Colonic mucosa (tissue), 4 donors: ENCODE results near the gene FAM83D. TPM values are rescaled to one million over a fixed set of nuclear protein-coding genes. Genes with fewer than 3 reads are reported as not detected.

ENCODE experiments used
- DNase-seq: peaks from one replicate; pipeline ENCODE4 v3.0.0-alpha.2; 2020
- H3K27ac ChIP-seq: fragments of 200-600 bp; one replicate; pipeline ENCODE4 v1.8.0; 2021
- H3K27me3 ChIP-seq: fragments of 200-600 bp; one replicate; pipeline ENCODE4 v1.8.0; 2021
- H3K36me3 ChIP-seq: fragments of 200-600 bp; one replicate; pipeline ENCODE4 v1.8.0; 2021
- H3K4me1 ChIP-seq: fragments of 200-600 bp; one replicate; pipeline ENCODE4 v1.8.0; 2021; ENCODE audit warnings: mild to moderate bottlenecking
- H3K4me3 ChIP-seq: fragments of 200-600 bp; one replicate; pipeline ENCODE4 v1.8.0; 2021
- H3K9ac ChIP-seq, 2 donors: one replicate each; pipeline ENCODE4 v1.7.0; 2013; ENCODE audit warnings: control low read depth in 2 of 2, low read depth in 2 of 2, low read length in 2 of 2
- H3K9me3 ChIP-seq: fragments of 200-600 bp; one replicate; pipeline ENCODE4 v1.8.0; 2021
- CTCF ChIP-seq: fragments of 200-600 bp; IDR thresholded peaks from one replicate; pipeline ENCODE4 v1.8.0; 2022; ENCODE audit warnings: antibody characterized with exemption, mild to moderate bottlenecking
- intact Hi-C: fragments of 100-400 bp; cut with DNase I; formaldehyde crosslinking; loops from one replicate; pipeline ENCODE4 v1.14.1; 2022
- total RNA-seq, 2 donors: library from RNA; stranded (reverse); fragmentation: NEBNext Ultra II Directional in 1 of 2; extraction: Animal tissue kit (Norgen Biotek cat#: 25700) in 1 of 2; gene quantifications; one replicate each; pipeline ENCODE4 v1.2.1, GENCODE V29; 2021
- donor health status: healthy.
- donor health status: DM: no; HTN: no; CAD: no.
- donor health status: DM: no; HTN: no; CAD: no.

FAM83D gene
- total RNA-seq, result 10 to 100 TPM; 25.5 to 32.6 TPM

GRCh38 chr20:38926142-38926933 is at the start of gene FAM83D:
FAM83D (plus strand) TSS chr20:38926417; CDS start chr20:38926443, 26 bp downstream.
- no peak for TF ChIP-seq CTCF

GRCh38 chr20:38877483-38877882 is 48.7 kb upstream of the FAM83D start:
- no peaks in the 10 kb centered on the region for H3K9me3 ChIP-seq
- intact Hi-C loops, result no loop called here
- DNase-seq, result no peak
- H3K27me3 ChIP-seq, result no peaks in the 10 kb centered on the region
- no peak overlapping the region for H3K9ac ChIP-seq
- TF ChIP-seq CTCF, result no peak
- H3K27ac ChIP-seq, result no peak overlapping the region
- H3K4me3 ChIP-seq, result no peak overlapping the region
- peaks cover 4% of the 10 kb centered on the region for H3K4me1 ChIP-seq
- H3K36me3 ChIP-seq, result no peaks in the 10 kb centered on the region

More at GRCh38 chr20:38926142-38926933, at the start of gene FAM83D:
- no peaks in the 10 kb centered on the region for H3K36me3 ChIP-seq
- peak within 1 kb of the TSS; percentile 71 to 79 for H3K9ac ChIP-seq
- peak; percentile 96 for DNase-seq
- peak within 1 kb of the TSS; percentile 77 for H3K4me3 ChIP-seq
- H3K4me1 ChIP-seq, result no peaks in the 10 kb centered on the region
- intact Hi-C loops, result loop anchor here (2.0 kb wide), 1 partner anchor 122 kb away; no protein-coding TSS in a partner anchor
- peak within 1 kb of the TSS; percentile 46 for H3K27ac ChIP-seq
- H3K27me3 ChIP-seq, result no peaks in the 10 kb centered on the region
- no peaks in the 10 kb centered on the region for H3K9me3 ChIP-seq

- peaks cover 3% of the 10 kb centered on the region for H3K4me1 ChIP-seq
- H3K4me3 ChIP-seq, result no peak overlapping the region
- no peak for TF ChIP-seq CTCF
- no peak for DNase-seq
- no peaks in the 10 kb centered on the region for H3K36me3 ChIP-seq
- H3K9me3 ChIP-seq, result no peaks in the 10 kb centered on the region
- intact Hi-C loops, result no loop called here
- no peak overlapping the region for H3K27ac ChIP-seq
- no peaks in the 10 kb centered on the region for H3K27me3 ChIP-seq
- H3K9ac ChIP-seq, result no peak overlapping the region
Observed at GRCh38 chr20:38878866-38879265, 47.4 kb upstream of the FAM83D start.

- no peak for TF ChIP-seq CTCF
- H3K9ac ChIP-seq, result no peak overlapping the region
- intact Hi-C loops, result no loop called here
- H3K9me3 ChIP-seq, result no peaks in the 10 kb centered on the region
- H3K36me3 ChIP-seq, result no peaks in the 10 kb centered on the region
- H3K27ac ChIP-seq, result no peak overlapping the region
- DNase-seq, result no peak
- no peaks in the 10 kb centered on the region for H3K4me1 ChIP-seq
- H3K27me3 ChIP-seq, result no peaks in the 10 kb centered on the region
- no peak overlapping the region for H3K4me3 ChIP-seq
Observed at GRCh38 chr20:38880952-38881735, 45.1 kb upstream of the FAM83D start.

- H3K9me3 ChIP-seq, result no peaks in the 10 kb centered on the region
- DNase-seq, result no peak
- no peaks in the 10 kb centered on the region for H3K36me3 ChIP-seq
- H3K4me3 ChIP-seq, result no peak overlapping the region
- H3K27me3 ChIP-seq, result no peaks in the 10 kb centered on the region
- TF ChIP-seq CTCF, result no peak
- H3K4me1 ChIP-seq, result no peaks in the 10 kb centered on the region
- no peak overlapping the region for H3K9ac ChIP-seq
- no peak overlapping the region for H3K27ac ChIP-seq
- intact Hi-C loops, result no loop called here
Observed at GRCh38 chr20:38881806-38882440, 44.3 kb upstream of the FAM83D start.
